Neural cell (in vitro differentiated cells): Measurements from ENCODE around the gene CBFA2T2. TPM values are rescaled to one million over a fixed set of nuclear protein-coding genes. Genes with fewer than 3 reads are reported as not detected.
"Not testable (repeated sequence)": the region's sequence is repeated elsewhere in the genome, so short reads cannot be mapped to it uniquely, and the experiment has no call there.

Experiments used
- H2AFZ ChIP-seq: fragments of 200-600, 300-800 bp; sonication (generic), shearing (Covaris generic); 2 replicates; pipeline ENCODE4 v1.6.0; 2014; ENCODE audit warnings: low read depth, mild to moderate bottlenecking, antibody characterized with exemption, low read length, moderate library complexity
- H3F3A ChIP-seq: fragments of 200-600 bp; shearing (Covaris generic); 2 replicates; pipeline ENCODE4 v1.6.1; 2016; ENCODE audit warnings: mild to moderate bottlenecking, moderate library complexity, mixed read lengths, antibody characterized with exemption, low read length; ENCODE audit not compliant: insufficient read depth, poor library complexity, severe bottlenecking
- H3K27ac ChIP-seq: fragments of 200-600, 300-800 bp; sonication (generic), shearing (Covaris generic); 2 replicates; pipeline ENCODE4 v1.5.1; 2014; ENCODE audit warnings: mild to moderate bottlenecking, low read length, moderate library complexity
- H3K27me3 ChIP-seq: fragments of 300-800, 200-600 bp; sonication (generic), shearing (Covaris generic); 2 replicates; pipeline ENCODE4 v1.6.0; 2014; ENCODE audit warnings: mild to moderate bottlenecking, low read depth, low read length, moderate library complexity; ENCODE audit not compliant: insufficient read depth
- H3K36me3 ChIP-seq: fragments of 300-800, 200-600 bp; sonication (generic), shearing (Covaris generic); 2 replicates; pipeline ENCODE4 v1.5.1; 2014; ENCODE audit warnings: mild to moderate bottlenecking, antibody characterized with exemption, low read length, moderate library complexity; ENCODE audit not compliant: insufficient read depth
- H3K4me2 ChIP-seq: fragments of 300-800, 200-600 bp; sonication (generic), shearing (Covaris generic); 2 replicates; pipeline ENCODE4 v1.6.0; 2014; ENCODE audit warnings: mild to moderate bottlenecking, low read length
- H3K4me3 ChIP-seq: fragments of 300-800, 200-600 bp; sonication (generic), shearing (Covaris generic); 2 replicates; pipeline ENCODE4 v1.5.1; 2014; ENCODE audit warnings: mild to moderate bottlenecking, low read length, moderate library complexity
- H3K79me2 ChIP-seq: fragments of 200-600 bp; shearing (Covaris generic); replicated peaks from 2 replicates; pipeline ENCODE4 v1.6.0; 2014; ENCODE audit warnings: mild to moderate bottlenecking, low read length, moderate library complexity; ENCODE audit not compliant: insufficient read depth
- H3K9ac ChIP-seq: fragments of 300-800, 200-600 bp; sonication (generic), shearing (Covaris generic); 2 replicates; pipeline ENCODE4 v1.6.1; 2016; ENCODE audit warnings: mild to moderate bottlenecking, low read length, mixed read lengths
- H3K9me2 ChIP-seq: fragments of 200-600 bp; shearing (Covaris generic); 2 replicates; pipeline ENCODE4 v1.6.1; 2016; ENCODE audit warnings: mild to moderate bottlenecking, low read length, mixed read lengths; ENCODE audit not compliant: insufficient read depth
- H3K9me3 ChIP-seq: fragments of 200-600, 300-800 bp; sonication (generic), shearing (Covaris generic); 2 replicates; pipeline ENCODE4 v1.6.1; 2016; ENCODE audit warnings: mild to moderate bottlenecking, mixed run types, low read length, moderate library complexity, mixed read lengths
- H4K20me1 ChIP-seq: fragments of 200-600 bp; shearing (Covaris generic); 2 replicates; pipeline ENCODE4 v1.6.1; 2016; ENCODE audit warnings: mild to moderate bottlenecking, mixed run types; ENCODE audit not compliant: insufficient read depth
- EP300 ChIP-seq: fragments of 450-650 bp; conservative IDR thresholded peaks from 2 replicates; pipeline ENCODE4 v1.6.1; 2014; ENCODE audit warnings: antibody characterized with exemption, mild to moderate bottlenecking, moderate library complexity; ENCODE audit not compliant: poor library complexity, severe bottlenecking
- EZH2 ChIP-seq: fragments of 200-600, 300-800 bp; shearing (Covaris generic), sonication (generic); IDR thresholded peaks from 2 replicates; pipeline ENCODE4 v1.6.1; 2014; ENCODE audit warnings: antibody characterized with exemption, low read length, borderline replicate concordance, mild to moderate bottlenecking; ENCODE audit not compliant: insufficient read depth, poor library complexity, severe bottlenecking
- MXI1 ChIP-seq: fragments of 450-650 bp; conservative IDR thresholded peaks from 2 replicates; pipeline ENCODE4 v1.6.1; 2014; ENCODE audit warnings: antibody characterized with exemption, mild to moderate bottlenecking; ENCODE audit not compliant: poor library complexity, severe bottlenecking
- POLR2AphosphoS5 ChIP-seq: IDR thresholded peaks from 2 replicates; pipeline ENCODE4 v1.6.1; 2012
- RAD21 ChIP-seq: fragments of 450-650 bp; conservative IDR thresholded peaks from 2 replicates; pipeline ENCODE4 v1.6.1; 2014; ENCODE audit warnings: antibody characterized with exemption, mild to moderate bottlenecking, moderate library complexity
- SMC3 ChIP-seq: fragments of 450-650 bp; conservative IDR thresholded peaks from 2 replicates; pipeline ENCODE4 v1.6.1; 2014; ENCODE audit warnings: antibody characterized with exemption, mild to moderate bottlenecking, moderate library complexity; ENCODE audit not compliant: poor library complexity
- TAF1 ChIP-seq: IDR thresholded peaks from 2 replicates; pipeline ENCODE4 v1.6.1; 2012; ENCODE audit warnings: low read depth
- polyA plus RNA-seq: library from polyadenylated mRNA; depleted of rRNA; stranded (reverse); fragments of >200 nt; gene quantifications from 2 replicates; pipeline ENCODE4 v1.2.3, GENCODE V29; 2014
- TF ChIP-seq, protein P1 (sequence below): fragments of 450-650 bp; IDR thresholded peaks from 2 replicates; pipeline ENCODE4 v1.5.1; 2014; ENCODE audit warnings: antibody characterized with exemption, mild to moderate bottlenecking, moderate library complexity; ENCODE audit not compliant: poor library complexity, severe bottlenecking
- TF ChIP-seq, protein P2 (sequence below): IDR thresholded peaks from 2 replicates; pipeline ENCODE4 v1.6.1; 2012; ENCODE audit warnings: borderline replicate concordance

Gene CBFA2T2
- polyA plus RNA-seq, 1 donor from 2014 or later: 15.9 TPM

DNA sequence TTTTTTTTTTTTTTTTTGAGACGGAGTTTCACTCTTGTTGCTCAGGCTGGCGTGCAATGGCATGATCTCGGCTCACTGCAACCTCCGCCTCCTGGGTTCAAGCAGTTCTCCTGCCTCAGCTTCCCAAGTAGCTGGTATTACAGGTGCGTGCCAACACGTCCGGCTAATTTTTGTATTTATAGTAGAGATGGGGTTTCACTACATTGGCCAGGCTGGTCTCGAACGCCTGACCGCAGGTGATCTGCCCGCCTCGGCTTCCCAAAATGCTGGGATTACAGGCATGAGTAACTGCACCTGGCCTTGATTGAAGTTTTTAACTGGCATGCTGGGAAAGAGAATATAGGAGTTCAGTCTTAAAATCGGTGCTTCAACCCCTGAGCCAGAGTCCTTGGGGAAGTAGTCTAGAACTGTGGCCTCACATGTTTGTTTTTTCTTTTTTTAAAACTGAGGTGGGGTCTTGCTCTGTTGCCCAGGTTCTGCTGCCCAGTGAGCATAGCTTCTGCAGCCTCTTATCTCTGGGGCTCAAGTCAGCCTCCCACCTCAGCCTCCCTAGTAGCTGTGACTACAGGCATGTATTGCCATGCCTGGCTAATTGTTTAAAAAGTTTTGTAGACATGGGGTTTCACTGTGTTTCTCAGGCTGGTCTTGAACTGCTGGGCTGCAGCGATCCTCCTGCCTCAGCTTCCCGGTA, 3.3 kb downstream of the CBFA2T2 start:
- Histone ChIP-seq H3K4me3 (no peak overlapping the region), H3K9ac (no peak overlapping the region), H3K27me3 (no peaks in the 10 kb centered on the region), H3K9me3 (no peaks in the 10 kb centered on the region), H2AFZ (no peak overlapping the region), H3K4me2 (no peak overlapping the region), H3K9me2 (no peaks in the 10 kb centered on the region), H3K27ac (no peak overlapping the region), H3F3A (no peaks in the 10 kb centered on the region), H3K79me2 (peaks cover 11% of the 10 kb centered on the region), H3K36me3 (no peaks in the 10 kb centered on the region), H4K20me1 (no peaks in the 10 kb centered on the region)
- TF ChIP-seq RAD21: no peak
- TF ChIP-seq, protein P1, sequence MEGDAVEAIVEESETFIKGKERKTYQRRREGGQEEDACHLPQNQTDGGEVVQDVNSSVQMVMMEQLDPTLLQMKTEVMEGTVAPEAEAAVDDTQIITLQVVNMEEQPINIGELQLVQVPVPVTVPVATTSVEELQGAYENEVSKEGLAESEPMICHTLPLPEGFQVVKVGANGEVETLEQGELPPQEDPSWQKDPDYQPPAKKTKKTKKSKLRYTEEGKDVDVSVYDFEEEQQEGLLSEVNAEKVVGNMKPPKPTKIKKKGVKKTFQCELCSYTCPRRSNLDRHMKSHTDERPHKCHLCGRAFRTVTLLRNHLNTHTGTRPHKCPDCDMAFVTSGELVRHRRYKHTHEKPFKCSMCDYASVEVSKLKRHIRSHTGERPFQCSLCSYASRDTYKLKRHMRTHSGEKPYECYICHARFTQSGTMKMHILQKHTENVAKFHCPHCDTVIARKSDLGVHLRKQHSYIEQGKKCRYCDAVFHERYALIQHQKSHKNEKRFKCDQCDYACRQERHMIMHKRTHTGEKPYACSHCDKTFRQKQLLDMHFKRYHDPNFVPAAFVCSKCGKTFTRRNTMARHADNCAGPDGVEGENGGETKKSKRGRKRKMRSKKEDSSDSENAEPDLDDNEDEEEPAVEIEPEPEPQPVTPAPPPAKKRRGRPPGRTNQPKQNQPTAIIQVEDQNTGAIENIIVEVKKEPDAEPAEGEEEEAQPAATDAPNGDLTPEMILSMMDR: no peak
- no peak for TF ChIP-seq POLR2AphosphoS5
- TF ChIP-seq, protein P2, sequence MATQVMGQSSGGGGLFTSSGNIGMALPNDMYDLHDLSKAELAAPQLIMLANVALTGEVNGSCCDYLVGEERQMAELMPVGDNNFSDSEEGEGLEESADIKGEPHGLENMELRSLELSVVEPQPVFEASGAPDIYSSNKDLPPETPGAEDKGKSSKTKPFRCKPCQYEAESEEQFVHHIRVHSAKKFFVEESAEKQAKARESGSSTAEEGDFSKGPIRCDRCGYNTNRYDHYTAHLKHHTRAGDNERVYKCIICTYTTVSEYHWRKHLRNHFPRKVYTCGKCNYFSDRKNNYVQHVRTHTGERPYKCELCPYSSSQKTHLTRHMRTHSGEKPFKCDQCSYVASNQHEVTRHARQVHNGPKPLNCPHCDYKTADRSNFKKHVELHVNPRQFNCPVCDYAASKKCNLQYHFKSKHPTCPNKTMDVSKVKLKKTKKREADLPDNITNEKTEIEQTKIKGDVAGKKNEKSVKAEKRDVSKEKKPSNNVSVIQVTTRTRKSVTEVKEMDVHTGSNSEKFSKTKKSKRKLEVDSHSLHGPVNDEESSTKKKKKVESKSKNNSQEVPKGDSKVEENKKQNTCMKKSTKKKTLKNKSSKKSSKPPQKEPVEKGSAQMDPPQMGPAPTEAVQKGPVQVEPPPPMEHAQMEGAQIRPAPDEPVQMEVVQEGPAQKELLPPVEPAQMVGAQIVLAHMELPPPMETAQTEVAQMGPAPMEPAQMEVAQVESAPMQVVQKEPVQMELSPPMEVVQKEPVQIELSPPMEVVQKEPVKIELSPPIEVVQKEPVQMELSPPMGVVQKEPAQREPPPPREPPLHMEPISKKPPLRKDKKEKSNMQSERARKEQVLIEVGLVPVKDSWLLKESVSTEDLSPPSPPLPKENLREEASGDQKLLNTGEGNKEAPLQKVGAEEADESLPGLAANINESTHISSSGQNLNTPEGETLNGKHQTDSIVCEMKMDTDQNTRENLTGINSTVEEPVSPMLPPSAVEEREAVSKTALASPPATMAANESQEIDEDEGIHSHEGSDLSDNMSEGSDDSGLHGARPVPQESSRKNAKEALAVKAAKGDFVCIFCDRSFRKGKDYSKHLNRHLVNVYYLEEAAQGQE: no peak
- TF ChIP-seq TAF1: no peak
- TF ChIP-seq EP300: no peak
- TF ChIP-seq EZH2: no peak
- no peak for TF ChIP-seq SMC3
- TF ChIP-seq MXI1: no peak

DNA sequence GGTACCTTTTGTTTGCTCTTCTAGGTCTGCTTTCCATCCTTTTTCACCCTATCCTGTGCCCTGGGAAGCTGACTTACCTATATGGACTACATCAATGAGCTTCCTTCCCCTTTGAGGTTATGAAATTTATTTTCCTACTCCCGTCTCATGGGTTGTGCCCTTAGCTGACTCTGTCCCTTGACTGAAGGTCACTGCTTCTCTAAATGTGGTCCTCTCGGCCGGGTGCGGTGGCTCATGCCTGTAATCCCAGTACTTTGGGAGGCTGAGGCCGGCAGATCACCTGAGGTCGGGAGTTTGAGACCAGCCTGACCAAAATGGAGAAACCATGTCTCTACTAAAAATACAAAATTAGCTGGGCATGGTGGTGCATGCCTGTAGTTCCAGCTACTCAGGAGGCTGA, 6.9 kb downstream of the CBFA2T2 start:
- not testable (repeated sequence) for H3K79me2 ChIP-seq, H4K20me1 ChIP-seq

DNA sequence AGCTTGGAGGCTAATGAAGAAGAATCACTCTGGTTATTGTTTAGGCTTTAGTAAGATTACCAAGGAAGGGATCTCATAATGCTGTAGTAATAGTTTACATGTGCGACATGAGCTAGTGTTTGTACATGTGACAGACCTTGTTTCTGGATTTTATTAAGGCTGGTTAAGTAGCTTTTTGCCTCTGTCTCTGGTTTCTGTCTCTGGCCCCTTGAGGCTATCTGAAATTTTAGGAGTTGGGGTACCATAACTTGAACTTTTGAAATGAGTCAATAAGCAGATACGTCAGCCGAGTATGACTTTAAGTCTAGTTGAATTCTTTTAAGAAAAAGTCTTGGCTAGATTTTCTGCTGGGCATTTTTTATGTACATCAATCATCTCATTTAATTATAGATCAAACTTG, 9.5 kb downstream of the CBFA2T2 start:
- Histone ChIP-seq H4K20me1 (no peaks in the 10 kb centered on the region), H3F3A (no peaks in the 10 kb centered on the region)

More for the DNA sequence above, 6.9 kb downstream of the CBFA2T2 start:
- H3K4me3 ChIP-seq, H3K9me3 ChIP-seq, H2AFZ ChIP-seq, H3K27me3 ChIP-seq, H3K27ac ChIP-seq, H3K36me3 ChIP-seq, H3K9me2 ChIP-seq, H3K9ac ChIP-seq, H3F3A ChIP-seq, H3K4me2 ChIP-seq: not testable (repeated sequence)

More for the DNA sequence above, 9.5 kb downstream of the CBFA2T2 start:
- Histone ChIP-seq H2AFZ (no peak overlapping the region), H3K4me3 (no peak overlapping the region), H3K9me2 (no peaks in the 10 kb centered on the region), H3K9ac (no peak overlapping the region), H3K27me3 (no peaks in the 10 kb centered on the region), H3K9me3 (no peaks in the 10 kb centered on the region), H3K36me3 (no peaks in the 10 kb centered on the region), H3K79me2 (peaks cover 6% of the 10 kb centered on the region), H3K4me2 (no peak overlapping the region), H3K27ac (no peak overlapping the region)
- TF ChIP-seq, protein P1: no peak
- TF ChIP-seq POLR2AphosphoS5 (no peak), EZH2 (no peak), TAF1 (no peak), MXI1 (no peak), SMC3 (no peak)
